H1 (cell line): ENCODE data around the gene DBF4B. TPM values are rescaled to one million over a fixed set of nuclear protein-coding genes. Genes with fewer than 3 reads are reported as not detected.

ENCODE experiments used
- CTCF ChIA-PET: fragments of 300-600 bp; sonication (Branson Sonifier 250); formaldehyde crosslinking; loops from one replicate; lab custom pipeline; 2021; ENCODE audit not compliant: partially characterized antibody; lab: Charles Lee
- POLR2A ChIA-PET: fragments of 300-600 bp; sonication (Branson Sonifier 250); formaldehyde crosslinking; loops from one replicate; lab custom pipeline; 2021; ENCODE audit warnings: inconsistent platforms; ENCODE audit not compliant: partially characterized antibody; lab: Charles Lee
- DNase-seq, 2 experiments: peaks; one replicate each; pipeline versions ENCODE4 v3.0.0 to v3.0.0-alpha.2; 2010 to 2022; ENCODE audit warnings: low spot score in 2 of 2, low read depth in 1 of 2, mixed read lengths in 1 of 2
- FAIRE-seq: peaks from 2 replicates; lab custom pipeline; 2011; peaks lifted over from hg19 to GRCh38; lab: Jason Lieb, UNC
- H2AFZ ChIP-seq: 2 replicates; pipeline ENCODE4 v1.8.1; 2012; ENCODE audit warnings: low read length, inconsistent platforms
- H2AK5ac ChIP-seq: 2 replicates; pipeline ENCODE4 v1.6.1; 2013; ENCODE audit warnings: low read depth, low read length
- H2BK120ac ChIP-seq: replicated peaks from 2 replicates; pipeline ENCODE3; 2013; ENCODE audit warnings: low read depth, low read length, inconsistent platforms
- H2BK12ac ChIP-seq: 2 replicates; pipeline ENCODE4 v1.6.1; 2013; ENCODE audit warnings: low read depth, low read length
- H2BK15ac ChIP-seq: 2 replicates; pipeline ENCODE4 v1.6.1; 2013; ENCODE audit warnings: low read length
- H2BK20ac ChIP-seq: 2 replicates; pipeline ENCODE4 v1.6.1; 2013; ENCODE audit warnings: low read length
- H2BK5ac ChIP-seq: 2 replicates; pipeline ENCODE4 v1.6.1; 2013; ENCODE audit warnings: low read depth, low read length
- H3K14ac ChIP-seq: 2 replicates; pipeline ENCODE4 v1.6.1; 2013; ENCODE audit warnings: inconsistent platforms; ENCODE audit not compliant: insufficient read length
- H3K18ac ChIP-seq: 2 replicates; pipeline ENCODE4 v1.6.1; 2013; ENCODE audit warnings: low read length; ENCODE audit errors: extremely low read depth
- H3K23ac ChIP-seq: 2 replicates; pipeline ENCODE4 v1.6.1; 2013; ENCODE audit warnings: inconsistent platforms; ENCODE audit not compliant: insufficient read length
- H3K23me2 ChIP-seq: 2 replicates; pipeline ENCODE4 v1.6.1; 2013; ENCODE audit warnings: low read depth, low read length
- H3K27ac ChIP-seq: 2 replicates; pipeline ENCODE4 v1.6.1; 2011; ENCODE audit warnings: low read depth, low read length, inconsistent platforms
- H3K27me3 ChIP-seq, 4 experiments: replicated peaks in 1 of 4; 1 replicate in 1 of 4; 2 replicates in 3 of 4; pipeline versions ENCODE4 v1.6.1 to v1.8.1; 2011 to 2013; ENCODE audit warnings: low read length in 3 of 4, mild to moderate bottlenecking in 3 of 4, inconsistent platforms in 2 of 4, mixed read lengths in 2 of 4, moderate library complexity in 1 of 4; ENCODE audit not compliant: control insufficient read depth in 3 of 4, insufficient read depth in 3 of 4; ENCODE audit errors: extremely low read depth in 1 of 4
- H3K36me3 ChIP-seq, 4 experiments: 2 replicates each; pipeline versions ENCODE4 v1.6.1 to v1.8.1; 2011 to 2013; ENCODE audit warnings: mild to moderate bottlenecking in 4 of 4, low read length in 3 of 4, moderate library complexity in 2 of 4, control low read depth in 1 of 4, inconsistent platforms in 1 of 4; ENCODE audit not compliant: insufficient read depth in 4 of 4, control insufficient read depth in 2 of 4
- H3K4ac ChIP-seq: replicated peaks from 2 replicates; pipeline ENCODE3; 2013; ENCODE audit warnings: low read length, low read depth, mixed read lengths, inconsistent platforms; ENCODE audit not compliant: insufficient read length
- H3K4me1 ChIP-seq, 4 experiments: replicated peaks in 1 of 4; 1 replicate in 1 of 4; 2 replicates in 3 of 4; pipeline versions ENCODE4 v1.6.1 to v1.8.1; 2011 to 2013; ENCODE audit warnings: low read length in 3 of 4, inconsistent platforms in 2 of 4, mixed read lengths in 1 of 4; ENCODE audit not compliant: insufficient read depth in 4 of 4, control insufficient read depth in 3 of 4
- H3K4me2 ChIP-seq, 2 experiments: 2 replicates each; pipeline versions ENCODE4 v1.6.1 to v1.8.1; 2011 to 2013; ENCODE audit warnings: low read depth in 2 of 2, low read length in 2 of 2, control low read depth in 1 of 2, inconsistent platforms in 1 of 2, mild to moderate bottlenecking in 1 of 2; ENCODE audit not compliant: insufficient read depth in 1 of 2
- H3K4me3 ChIP-seq, 4 experiments: fragments of 200-600, 300-600 bp in 1 of 4; sonication (generic), shearing (Covaris generic), sonication (Bioruptor Twin) in 1 of 4; 2 replicates each; pipeline versions ENCODE4 v1.5.1 to v1.8.1; 2011 to 2016; ENCODE audit warnings: low read length in 4 of 4, low read depth in 3 of 4, control low read depth in 2 of 4, inconsistent platforms in 2 of 4, mild to moderate bottlenecking in 2 of 4, mixed read lengths in 1 of 4, moderate library complexity in 1 of 4; ENCODE audit not compliant: insufficient read depth in 2 of 4; ENCODE audit errors: extremely low read depth in 1 of 4
- H3K56ac ChIP-seq: replicated peaks from 2 replicates; pipeline ENCODE3; 2013; ENCODE audit warnings: low read depth, mild to moderate bottlenecking, mixed read lengths, low read length, inconsistent platforms; ENCODE audit not compliant: insufficient read length
- H3K79me1 ChIP-seq: 2 replicates; pipeline ENCODE4 v1.6.1; 2013; ENCODE audit warnings: low read depth, low read length, control low read depth
- H3K79me2 ChIP-seq, 2 experiments: 2 replicates each; pipeline versions ENCODE4 v1.6.1 to v1.8.1; 2012 to 2013; ENCODE audit warnings: low read length in 2 of 2, mild to moderate bottlenecking in 2 of 2, inconsistent platforms in 1 of 2; ENCODE audit not compliant: insufficient read depth in 2 of 2, control insufficient read depth in 1 of 2
- H3K9ac ChIP-seq, 4 experiments: replicated peaks in 1 of 4; 1 replicate in 1 of 4; 2 replicates in 3 of 4; pipeline versions ENCODE4 v1.6.1 to v1.8.1; 2011 to 2013; ENCODE audit warnings: low read depth in 3 of 4, low read length in 3 of 4, control low read depth in 2 of 4, mild to moderate bottlenecking in 2 of 4, moderate library complexity in 2 of 4, inconsistent platforms in 1 of 4; ENCODE audit errors: extremely low read depth in 1 of 4
- H3K9me3 ChIP-seq, 2 experiments: 2 replicates each; pipeline versions ENCODE4 v1.6.1 to v1.8.1; 2012 to 2013; ENCODE audit warnings: mild to moderate bottlenecking in 2 of 2, moderate library complexity in 2 of 2, control low read depth in 1 of 2, inconsistent platforms in 1 of 2, low read depth in 1 of 2, low read length in 1 of 2, mixed read lengths in 1 of 2; ENCODE audit not compliant: insufficient read depth in 2 of 2
- H4K20me1 ChIP-seq, 2 experiments: replicated peaks in 1 of 2; 2 replicates each; pipeline versions ENCODE3 to v1.8.1; 2011 to 2013; ENCODE audit warnings: inconsistent platforms in 2 of 2, low read length in 2 of 2, mild to moderate bottlenecking in 1 of 2; ENCODE audit not compliant: insufficient read depth in 2 of 2, control insufficient read depth in 1 of 2
- H4K5ac ChIP-seq: 2 replicates; pipeline ENCODE4 v1.6.1; 2013; ENCODE audit warnings: low read length, low read depth, mixed read lengths, inconsistent platforms; ENCODE audit not compliant: insufficient read length
- H4K8ac ChIP-seq: 2 replicates; pipeline ENCODE4 v1.8.0; 2013; ENCODE audit warnings: mild to moderate bottlenecking, moderate library complexity, low read length, inconsistent platforms; ENCODE audit not compliant: insufficient read depth; ENCODE audit errors: extremely low read depth
- H4K91ac ChIP-seq: replicated peaks from 2 replicates; pipeline ENCODE3; 2013; ENCODE audit warnings: low read length, mixed read lengths, inconsistent platforms; ENCODE audit not compliant: insufficient read length
- CHD2 ChIP-seq: IDR thresholded peaks from 2 replicates; pipeline ENCODE4 v1.6.1; 2012; ENCODE audit warnings: low read length, improper control_type of control experiment
- KDM5A ChIP-seq: fragments of 200-600 bp; IDR thresholded peaks from 2 replicates; pipeline ENCODE4 v1.7.1; 2012; ENCODE audit warnings: mild to moderate bottlenecking, low read length, inconsistent platforms, mixed read lengths
- MAX ChIP-seq: IDR thresholded peaks from 2 replicates; pipeline ENCODE4 v1.6.1; 2012; ENCODE audit warnings: inconsistent platforms
- TEAD4 ChIP-seq: IDR thresholded peaks from 2 replicates; pipeline ENCODE4 v1.6.1; 2012; ENCODE audit warnings: low read depth, low read length, inconsistent platforms, mixed read lengths
- WGBS, 2 experiments: shearing (Covaris generic) in 1 of 2; methylation state at CpG; one replicate each; pipeline versions ENCODE4 v1.1.6 to v1.1.7; 2013 to 2015; ENCODE audit warnings: low lambda C conversion rate in 2 of 2, mixed read lengths in 2 of 2, inconsistent platforms in 1 of 2, low coverage in 1 of 2, missing lambda C conversion rate in 1 of 2; ENCODE audit not compliant: insufficient replicate concordance in 2 of 2, insufficient coverage in 1 of 2, insufficient read length in 1 of 2; ENCODE audit errors: extremely low coverage in 1 of 2, missing lambda C conversion rate in 1 of 2; 5-methylcytosine and 5-hydroxymethylcytosine counted together
- polyA plus RNA-seq, 7 experiments: library from polyadenylated mRNA; depleted of rRNA in 3 of 7; stranded (reverse) in 5 of 7; unstranded in 2 of 7; fragments of >200 nt in 5 of 7; fragments of 200-250 nt in 2 of 7; gene quantifications; 1 replicate in 5 of 7; 2 replicates in 1 of 7; 4 replicates in 1 of 7; pipeline versions ENCODE4 v1.2.1 to v1.2.3, GENCODE V29; 2011 to 2013; ENCODE audit warnings: missing spikeins in 2 of 7, mixed read lengths in 2 of 7
- total RNA-seq: library from RNA; stranded (reverse); fragmentation: NEBNext Ultra II Directional; extraction: Animal tissue kit (Norgen Biotek cat#: 25700); gene quantifications from 2 replicates; pipeline ENCODE4 v1.2.1, GENCODE V29; 2021
- TF ChIP-seq, protein P1 (sequence below), 3 experiments: IDR thresholded peaks; 1 replicate in 2 of 3; 2 replicates in 1 of 3; pipeline versions ENCODE4 v1.5.1 to v1.6.1; 2011; ENCODE audit warnings: low read length in 3 of 3, mild to moderate bottlenecking in 3 of 3, inconsistent platforms in 2 of 3, low read depth in 1 of 3, moderate library complexity in 1 of 3; ENCODE audit not compliant: insufficient read depth in 1 of 3; ENCODE audit errors: control extremely low read depth in 1 of 3

The DBF4B gene
- total and polyA plus RNA-seq, 2 of the 8 experiments (the other 6 are each of a cell fraction or from before 2014, with no cell fraction given), result 20.2 to 26.9 TPM

- Histone ChIP-seq H3K14ac (no peak overlapping the region), H3K4me2 (no peak overlapping the region), H4K91ac (no peak overlapping the region), H2BK12ac (no peak overlapping the region), H3K36me3 (no peaks in the 10 kb centered on the region; a peak in 1 of 8 replicates), H3K4ac (no peak overlapping the region), H3K79me2 (no peaks in the 10 kb centered on the region), H2BK15ac (no peak overlapping the region), H4K5ac (no peak overlapping the region), H3K56ac (no peak overlapping the region), H2BK20ac (no peak overlapping the region), H3K18ac (no peak overlapping the region), H2AK5ac (no peak overlapping the region), H3K9ac (no peak overlapping the region), H4K20me1 (no peaks in the 10 kb centered on the region), H3K4me3 (no peak overlapping the region), H2BK5ac (no peak overlapping the region), H2AFZ (no peak overlapping the region), H3K27me3 (no peaks in the 10 kb centered on the region), H3K27ac (no peak overlapping the region), H3K79me1 (no peaks in the 10 kb centered on the region), H3K23me2 (no peaks in the 10 kb centered on the region), H2BK120ac (no peak overlapping the region), H3K23ac (no peak overlapping the region), H4K8ac (no peak overlapping the region), H3K9me3 (no peaks in the 10 kb centered on the region), H3K4me1 (no peaks in the 10 kb centered on the region)
- WGBS, 2 experiments, result 91% methylated on average over 1 of the region's 1 CpG; no CpG with 5 or more reads in 1 of the 2 experiments
- FAIRE-seq, result no peak
- ChIA-PET POLR2A (no interaction called here), CTCF (no interaction called here)
- DNase-seq, result no peak
- TF ChIP-seq CHD2 (no peak), KDM5A (no peak), MAX (no peak), TEAD4 (no peak)
- TF ChIP-seq, protein P1, sequence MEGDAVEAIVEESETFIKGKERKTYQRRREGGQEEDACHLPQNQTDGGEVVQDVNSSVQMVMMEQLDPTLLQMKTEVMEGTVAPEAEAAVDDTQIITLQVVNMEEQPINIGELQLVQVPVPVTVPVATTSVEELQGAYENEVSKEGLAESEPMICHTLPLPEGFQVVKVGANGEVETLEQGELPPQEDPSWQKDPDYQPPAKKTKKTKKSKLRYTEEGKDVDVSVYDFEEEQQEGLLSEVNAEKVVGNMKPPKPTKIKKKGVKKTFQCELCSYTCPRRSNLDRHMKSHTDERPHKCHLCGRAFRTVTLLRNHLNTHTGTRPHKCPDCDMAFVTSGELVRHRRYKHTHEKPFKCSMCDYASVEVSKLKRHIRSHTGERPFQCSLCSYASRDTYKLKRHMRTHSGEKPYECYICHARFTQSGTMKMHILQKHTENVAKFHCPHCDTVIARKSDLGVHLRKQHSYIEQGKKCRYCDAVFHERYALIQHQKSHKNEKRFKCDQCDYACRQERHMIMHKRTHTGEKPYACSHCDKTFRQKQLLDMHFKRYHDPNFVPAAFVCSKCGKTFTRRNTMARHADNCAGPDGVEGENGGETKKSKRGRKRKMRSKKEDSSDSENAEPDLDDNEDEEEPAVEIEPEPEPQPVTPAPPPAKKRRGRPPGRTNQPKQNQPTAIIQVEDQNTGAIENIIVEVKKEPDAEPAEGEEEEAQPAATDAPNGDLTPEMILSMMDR (IDR thresholded peaks at IDR 0.05; ENCODE audit: control extremely low read depth in 1 of 3, insufficient read depth in 1 of 3, low read depth in 1 of 3, low read length in 3 of 3), result no peak
Observed at GRCh38 chr17:44664867-44665266, 43.6 kb upstream of the DBF4B start.
